GM18858 (cell line): Measurements from ENCODE around the gene METRN.

Source experiments
- ATAC-seq: cut with Tn5 transposase; IDR thresholded peaks from one replicate; pipeline ENCODE4 v1.9.1; 2021; ENCODE audit not compliant: unreplicated experiment

The METRN gene

GRCh38 chr16:722835-723633 lies 8.1 kb downstream of the METRN start:
- ATAC-seq = no peak

GRCh38 chr16:723695-724094 lies 8.8 kb downstream of the METRN start:
- no peak for ATAC-seq

- ATAC-seq = no peak
Measured at GRCh38 chr16:724188-725040, 9.5 kb downstream of the METRN start.

- no peak for ATAC-seq
Measured at GRCh38 chr16:725041-725376, 10.1 kb downstream of the METRN start.

- ATAC-seq = no peak
Measured at GRCh38 chr16:725463-726187, 10.7 kb downstream of the METRN start.

GRCh38 chr16:726188-726437 lies 11.2 kb downstream of the METRN start:
- ATAC-seq = no peak

GRCh38 chr16:726438-727290 lies 11.7 kb downstream of the METRN start, which contains the start of the genes CCDC78 and HAGHL:
CCDC78 (minus strand) TSS chr16:726443; CDS start chr16:726367, 76 bp downstream.
HAGHL (plus strand) TSS chr16:727106; CDS start chr16:727510, 404 bp downstream.
- ATAC-seq = no peak

GRCh38 chr16:727291-727977 lies 12.5 kb downstream of the METRN start:
- ATAC-seq = no peak

GRCh38 chr16:728131-728889 lies 13.4 kb downstream of the METRN start:
- no peak for ATAC-seq

GRCh38 chr16:728890-729744 lies 14.2 kb downstream of the METRN start:
- no peak for ATAC-seq

- no peak for ATAC-seq
Measured at GRCh38 chr16:729768-730665, 15.1 kb downstream of the METRN start.

- ATAC-seq = no peak
Measured at GRCh38 chr16:730666-731509, 16.0 kb downstream of the METRN start.

GRCh38 chr16:732332-732731 lies 17.4 kb downstream of the METRN start:
- ATAC-seq = no peak

GRCh38 chr16:732936-733335 lies 18.0 kb downstream of the METRN start:
- no peak for ATAC-seq

GRCh38 chr16:733382-734207 lies 18.7 kb downstream of the METRN start:
- no peak for ATAC-seq
